ENCODE measurements around the gene LRRK1. TPM values are rescaled to one million over a fixed set of nuclear protein-coding genes. Genes with fewer than 3 reads are reported as not detected.
"Not testable (repeated sequence)": the region's sequence is repeated elsewhere in the genome, so short reads cannot be mapped to it uniquely, and the experiment has no call there.

The LRRK1 gene
- total RNA-seq, 1 donor = 5.5 TPM

DNA sequence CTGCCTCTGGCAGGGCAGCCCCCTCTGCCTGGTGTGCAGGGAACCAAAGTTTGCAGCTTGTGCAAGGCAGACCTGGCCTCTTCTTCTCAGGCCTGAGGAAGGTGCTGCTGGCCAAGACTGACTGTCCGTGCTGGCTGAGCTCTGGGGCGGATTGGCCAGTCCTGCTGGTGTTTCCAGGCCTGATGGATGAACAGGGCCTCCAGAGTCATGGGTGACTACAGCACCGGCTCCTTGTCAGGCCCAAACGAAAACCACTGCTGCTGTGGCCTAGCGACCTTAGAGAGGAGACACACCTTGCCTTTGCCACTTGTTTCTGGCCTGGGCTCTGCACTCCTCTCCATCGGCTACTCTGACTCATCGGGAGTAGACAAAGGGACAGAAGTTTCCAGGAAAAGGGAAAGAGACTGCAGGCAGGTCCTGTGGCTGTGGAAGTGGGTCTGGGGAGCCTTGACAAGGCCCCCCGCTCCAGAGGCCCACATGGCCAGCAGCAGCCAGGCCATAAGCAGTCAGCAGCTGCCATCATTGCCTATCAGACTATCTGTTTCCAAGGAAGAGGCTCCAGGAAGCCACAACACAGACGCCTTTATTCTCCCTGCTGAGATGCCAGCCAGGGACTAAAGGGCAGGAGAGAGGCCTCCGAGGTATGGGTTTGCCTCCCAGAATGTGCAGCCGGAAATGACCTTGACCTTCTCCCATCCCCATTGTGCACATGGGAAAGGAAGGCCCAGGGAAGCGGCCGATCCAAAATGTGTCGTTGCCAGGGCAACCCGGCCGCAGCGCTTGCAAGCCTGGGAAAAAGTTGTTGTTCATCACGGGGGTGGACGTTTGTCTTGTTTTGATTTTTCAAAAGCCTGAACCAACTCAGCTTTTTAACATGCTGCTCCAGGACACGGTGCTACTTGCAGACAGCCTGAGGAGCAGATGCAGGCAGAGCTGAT, 172.2 kb downstream of the LRRK1 start:
- no peaks in the 10 kb centered on the region for H3K9me3 ChIP-seq (ENCODE audit: low read depth, low read length)
- no peak overlapping the region for H3K4me3 ChIP-seq (ENCODE audit: low read length)
- H3K27me3 ChIP-seq (ENCODE audit: insufficient read depth, low read length) = no peaks in the 10 kb centered on the region
- peaks cover 4% of the 10 kb centered on the region for H3K4me1 ChIP-seq (ENCODE audit: insufficient read depth, low read length)

DNA sequence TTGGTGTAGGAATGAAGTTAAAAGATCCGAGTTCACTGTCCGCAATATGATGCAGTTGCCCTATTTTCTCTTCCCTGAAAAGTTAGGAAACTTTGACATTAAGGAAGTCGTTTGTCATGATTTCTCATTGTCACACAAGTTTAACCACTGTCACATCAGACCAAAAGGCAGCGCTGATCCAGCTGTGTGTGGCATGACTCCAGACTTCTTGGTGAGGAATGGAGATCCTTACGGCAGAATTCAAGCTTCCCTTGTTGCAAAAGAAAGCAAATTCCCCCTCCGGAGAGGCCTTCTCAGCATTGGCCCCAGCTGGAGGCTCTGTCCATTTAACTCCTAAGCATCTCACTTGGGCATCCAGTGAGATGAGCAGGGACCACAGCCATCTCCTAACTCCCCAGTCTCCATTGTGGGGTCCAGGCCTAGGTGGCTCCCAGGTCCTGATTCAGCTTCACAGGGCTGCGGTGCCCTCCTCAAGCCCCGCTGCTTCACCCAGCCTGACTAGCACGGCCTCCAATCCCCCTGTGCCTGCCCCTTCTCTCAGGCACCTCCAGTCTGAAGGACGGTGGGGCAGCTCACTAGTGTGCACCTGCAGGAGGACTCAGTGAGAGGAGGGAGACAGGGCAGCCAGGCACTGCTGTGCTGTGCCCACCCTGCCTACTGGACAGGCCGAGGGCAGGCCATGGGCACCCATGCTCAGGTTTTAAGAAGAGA, 173.2 kb downstream of the LRRK1 start:
- H3K9me3 ChIP-seq (ENCODE audit: low read depth, low read length) = no peaks in the 10 kb centered on the region
- H3K4me3 ChIP-seq (ENCODE audit: low read length) = no peak overlapping the region
- peaks cover 4% of the 10 kb centered on the region for H3K4me1 ChIP-seq (ENCODE audit: insufficient read depth, low read length)
- H3K27me3 ChIP-seq (ENCODE audit: insufficient read depth, low read length) = no peaks in the 10 kb centered on the region

DNA sequence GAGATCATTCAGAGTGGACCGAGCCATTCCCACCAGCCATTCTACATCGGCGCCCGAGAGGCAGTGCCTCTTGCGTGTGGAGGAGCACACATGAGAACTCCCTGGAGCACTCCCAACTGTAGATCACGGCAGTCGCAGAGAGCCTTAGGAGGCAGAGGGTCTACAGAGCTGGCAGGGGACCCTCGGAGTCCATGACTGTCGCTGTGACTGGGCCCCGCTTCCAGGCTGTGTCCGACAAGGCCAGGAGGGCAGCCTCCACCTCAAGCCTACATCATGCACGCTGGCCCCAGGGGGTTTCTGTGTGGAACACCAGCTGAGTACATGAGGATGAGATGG, 173.7 kb downstream of the LRRK1 start:
- no peak overlapping the region for H3K4me3 ChIP-seq (ENCODE audit: low read length)
- H3K4me1 ChIP-seq (ENCODE audit: insufficient read depth, low read length) = peaks cover 4% of the 10 kb centered on the region
- no peaks in the 10 kb centered on the region for H3K9me3 ChIP-seq (ENCODE audit: low read depth, low read length)
- no peaks in the 10 kb centered on the region for H3K27me3 ChIP-seq (ENCODE audit: insufficient read depth, low read length)

DNA sequence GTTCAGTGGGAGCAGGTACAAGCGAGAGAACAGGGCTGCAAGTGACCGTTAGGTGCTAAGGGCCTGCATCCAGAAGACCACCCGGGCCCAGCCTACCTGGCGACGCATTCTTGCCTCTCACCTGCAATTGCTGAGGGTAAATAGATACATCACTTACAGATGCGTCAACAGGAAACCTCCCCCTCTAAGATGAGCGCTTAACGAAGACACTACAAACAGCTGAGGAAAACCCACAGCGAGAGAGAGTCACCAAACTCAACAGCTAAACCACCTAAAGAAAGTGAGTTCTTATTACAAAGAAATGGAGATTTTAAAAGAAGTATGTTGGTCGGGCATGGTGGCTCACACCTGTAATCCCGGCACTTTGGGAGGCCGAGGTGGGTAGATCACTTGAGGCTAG, 174.8 kb downstream of the LRRK1 start:
- no peaks in the 10 kb centered on the region for H3K9me3 ChIP-seq (ENCODE audit: low read depth, low read length)
- no peaks in the 10 kb centered on the region for H3K27me3 ChIP-seq (ENCODE audit: insufficient read depth, low read length)
- H3K4me1 ChIP-seq (ENCODE audit: insufficient read depth, low read length) = peaks cover 2% of the 10 kb centered on the region
- no peak overlapping the region for H3K4me3 ChIP-seq (ENCODE audit: low read length)

DNA sequence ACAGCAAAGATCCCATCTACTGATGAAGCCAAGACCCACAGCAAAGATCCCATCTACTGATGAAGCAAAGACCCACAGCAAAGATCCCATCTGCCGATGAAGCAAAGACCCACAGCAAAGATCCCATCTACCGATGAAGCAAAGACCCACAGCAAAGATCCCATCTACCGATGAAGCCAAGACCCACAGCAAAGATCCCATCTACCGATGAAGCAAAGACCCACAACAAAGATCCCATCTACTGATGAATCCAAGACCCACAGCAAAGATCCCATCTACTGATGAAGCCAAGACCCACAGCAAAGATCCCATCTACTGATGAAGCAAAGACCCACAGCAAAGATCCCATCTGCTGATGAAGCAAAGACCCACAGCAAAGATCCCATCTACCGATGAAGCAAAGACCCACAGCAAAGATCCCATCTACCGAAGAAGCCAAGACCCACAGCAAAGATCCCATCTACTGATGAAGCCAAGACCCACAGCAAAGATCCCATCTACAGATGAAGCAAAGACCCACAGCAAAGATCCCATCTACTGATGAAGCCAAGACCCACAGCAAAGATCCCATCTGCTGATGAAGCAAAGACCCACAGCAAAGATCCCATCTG, 176.7 kb downstream of the LRRK1 start:
- not testable (repeated sequence) for H3K4me3 ChIP-seq (ENCODE audit: low read length); H3K4me1 ChIP-seq (ENCODE audit: insufficient read depth, low read length); H3K9me3 ChIP-seq (ENCODE audit: low read depth, low read length); H3K27me3 ChIP-seq (ENCODE audit: insufficient read depth, low read length)

DNA sequence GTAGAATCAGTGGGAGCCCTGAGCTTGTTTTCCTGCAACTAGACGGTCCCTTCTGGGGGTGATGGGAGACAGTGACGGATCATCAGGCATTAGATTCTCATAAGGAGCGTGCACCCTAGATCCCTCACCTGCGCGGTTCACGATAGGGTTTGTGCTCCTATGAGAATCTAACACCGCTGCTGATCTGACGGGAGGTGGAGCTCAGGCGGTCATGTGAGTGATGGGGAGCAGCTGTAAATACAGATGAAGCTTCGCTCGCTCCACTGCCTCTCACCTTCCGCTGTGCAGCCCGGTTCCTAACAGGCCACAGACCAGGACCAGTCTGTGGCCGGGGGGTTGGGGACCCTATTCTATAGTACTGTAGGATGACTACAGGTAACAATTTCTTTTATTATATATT, 178.0 kb downstream of the LRRK1 start:
- H3K4me3 ChIP-seq (ENCODE audit: low read length) = no peak overlapping the region
- no peaks in the 10 kb centered on the region for H3K27me3 ChIP-seq (ENCODE audit: insufficient read depth, low read length)
- no peaks in the 10 kb centered on the region for H3K9me3 ChIP-seq (ENCODE audit: low read depth, low read length)
- no peaks in the 10 kb centered on the region for H3K4me1 ChIP-seq (ENCODE audit: insufficient read depth, low read length)

DNA sequence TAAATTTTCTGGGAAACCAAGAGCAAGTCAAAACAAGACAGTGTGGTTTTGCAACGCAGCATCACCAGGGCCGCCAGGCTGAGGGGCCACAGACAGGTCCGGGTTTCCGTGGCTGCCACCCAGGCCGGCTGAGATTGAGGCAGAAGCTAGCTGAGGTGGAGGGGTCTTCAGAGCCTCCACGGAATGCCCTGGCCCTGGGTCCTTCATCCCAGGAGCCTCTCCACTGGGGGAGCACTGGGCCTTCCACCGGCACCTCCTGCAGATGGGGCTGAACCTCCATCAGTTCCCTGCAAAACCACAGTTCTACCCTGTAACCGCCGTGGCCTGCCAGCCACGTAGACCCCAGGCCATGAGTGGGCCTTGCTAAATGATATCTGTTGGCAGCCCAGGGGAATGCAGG, 180.0 kb downstream of the LRRK1 start:
- no peaks in the 10 kb centered on the region for H3K9me3 ChIP-seq (ENCODE audit: low read depth, low read length)
- no peak overlapping the region for H3K4me3 ChIP-seq (ENCODE audit: low read length)
- H3K27me3 ChIP-seq (ENCODE audit: insufficient read depth, low read length) = no peaks in the 10 kb centered on the region
- no peaks in the 10 kb centered on the region for H3K4me1 ChIP-seq (ENCODE audit: insufficient read depth, low read length)

DNA sequence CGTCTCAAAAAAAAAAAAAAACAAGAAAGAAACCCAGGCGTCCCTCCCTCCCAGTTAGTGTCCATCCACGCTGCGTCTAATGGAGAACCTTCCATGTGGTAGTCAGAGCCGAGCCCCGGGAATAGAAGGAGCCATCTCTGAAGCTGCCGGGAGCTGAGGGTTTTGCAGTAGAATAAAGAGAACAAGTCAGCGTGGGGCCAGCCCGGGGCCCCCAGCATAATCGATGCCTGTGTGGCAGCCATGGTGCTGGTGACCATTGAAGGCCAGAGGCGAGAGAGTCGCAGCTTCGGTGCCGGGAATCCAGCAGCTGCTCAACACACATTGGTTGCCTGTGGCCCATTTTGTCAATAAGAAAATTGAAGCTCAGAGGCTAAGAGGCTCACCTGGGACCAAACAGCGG, 181.0 kb downstream of the LRRK1 start:
- no peak overlapping the region for H3K4me3 ChIP-seq (ENCODE audit: low read length)
- H3K4me1 ChIP-seq (ENCODE audit: insufficient read depth, low read length) = no peaks in the 10 kb centered on the region
- no peaks in the 10 kb centered on the region for H3K27me3 ChIP-seq (ENCODE audit: insufficient read depth, low read length)
- no peaks in the 10 kb centered on the region for H3K9me3 ChIP-seq (ENCODE audit: low read depth, low read length)

DNA sequence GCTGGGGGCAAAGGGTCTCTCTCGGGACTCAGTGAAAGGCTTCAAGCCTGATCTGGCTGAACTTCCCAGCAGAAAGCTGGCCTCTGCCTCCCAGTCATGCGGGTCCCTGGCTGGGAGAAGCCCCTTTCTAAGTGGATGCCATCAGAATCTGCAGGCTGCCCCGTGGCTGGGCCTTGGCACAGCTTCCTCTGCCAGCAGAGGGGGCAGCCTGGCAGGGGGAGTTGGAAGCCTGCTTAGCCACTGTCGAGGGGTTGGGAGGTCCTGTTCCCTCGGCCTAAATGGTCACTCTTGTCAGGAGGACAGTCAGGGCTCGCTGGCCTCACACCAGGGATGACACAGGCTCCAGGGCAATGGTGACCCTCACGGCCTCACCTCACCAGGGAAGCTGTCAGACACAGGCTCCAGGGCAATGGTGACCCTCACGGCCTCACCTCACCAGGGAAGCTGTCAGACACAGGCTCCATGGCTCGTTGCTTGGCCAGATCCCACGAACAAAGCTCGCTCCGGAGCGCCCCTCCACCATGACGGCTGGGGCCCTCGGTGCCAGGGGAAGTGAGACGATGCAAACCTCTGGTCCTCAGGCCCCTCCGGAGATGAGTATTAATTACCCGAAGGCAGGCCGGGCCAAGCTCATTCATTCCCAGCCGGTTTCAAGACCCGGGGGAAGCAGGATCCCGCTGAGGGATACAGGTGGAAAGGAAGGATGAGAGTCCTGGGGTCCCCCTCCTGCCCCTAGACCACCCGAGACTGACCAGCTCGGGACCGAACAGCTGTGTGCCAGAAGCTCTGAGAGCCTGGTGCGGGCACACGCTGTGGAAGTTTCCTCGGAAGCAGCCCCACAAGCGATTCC, 181.7 kb downstream of the LRRK1 start:
- no peak overlapping the region for H3K4me3 ChIP-seq (ENCODE audit: low read length)
- H3K27me3 ChIP-seq (ENCODE audit: insufficient read depth, low read length) = no peaks in the 10 kb centered on the region
- no peaks in the 10 kb centered on the region for H3K4me1 ChIP-seq (ENCODE audit: insufficient read depth, low read length)
- H3K9me3 ChIP-seq (ENCODE audit: low read depth, low read length) = no peaks in the 10 kb centered on the region

DNA sequence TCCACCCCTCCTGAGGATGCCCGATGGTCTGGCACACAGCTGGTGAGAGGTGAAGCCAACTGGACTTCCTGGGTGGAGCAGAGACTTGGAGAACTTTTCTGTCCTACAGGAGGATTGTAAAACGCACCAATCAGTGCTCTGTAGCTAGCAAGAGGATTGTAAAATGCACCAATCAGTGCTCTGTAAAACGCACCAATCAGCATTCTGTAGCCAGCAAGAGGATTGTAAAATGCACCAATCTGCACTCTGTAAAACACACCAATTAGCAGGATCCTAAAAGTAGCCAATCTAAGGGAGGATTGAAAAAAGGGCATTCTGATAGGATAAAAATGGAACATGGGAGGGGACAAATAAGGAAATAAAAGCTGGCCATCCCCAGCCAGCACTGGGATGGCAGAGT, 182.5 kb downstream of the LRRK1 start:
- no peaks in the 10 kb centered on the region for H3K4me1 ChIP-seq (ENCODE audit: insufficient read depth, low read length)
- H3K9me3 ChIP-seq (ENCODE audit: low read depth, low read length) = no peaks in the 10 kb centered on the region
- H3K4me3 ChIP-seq (ENCODE audit: low read length) = no peak overlapping the region
- H3K27me3 ChIP-seq (ENCODE audit: insufficient read depth, low read length) = no peaks in the 10 kb centered on the region

DNA sequence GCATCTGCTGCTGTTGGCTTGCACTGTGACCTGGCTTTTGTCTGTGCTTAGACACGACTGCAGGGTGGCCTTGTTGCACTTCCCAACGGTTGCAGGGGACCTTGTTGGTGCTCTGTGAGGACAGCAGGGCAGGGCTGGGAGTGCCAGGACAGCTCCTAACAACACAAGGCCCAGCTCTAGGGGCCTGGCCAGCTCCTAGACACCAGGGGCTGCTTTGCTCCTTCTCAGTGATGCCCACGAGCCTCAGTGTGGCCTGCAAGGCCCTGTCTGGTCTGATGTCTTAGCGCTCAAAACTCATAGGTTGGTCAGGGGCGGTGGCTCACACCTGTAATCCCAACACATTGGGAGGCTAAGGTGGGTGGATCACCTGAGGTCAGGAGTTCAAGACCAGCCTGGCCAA, 183.6 kb downstream of the LRRK1 start:
- Histone ChIP-seq H3K27me3 (ENCODE audit: insufficient read depth, low read length) (no peaks in the 10 kb centered on the region), H3K9me3 (ENCODE audit: low read depth, low read length) (no peaks in the 10 kb centered on the region), H3K4me3 (ENCODE audit: low read length) (no peak overlapping the region), H3K4me1 (ENCODE audit: insufficient read depth, low read length) (no peaks in the 10 kb centered on the region)

DNA sequence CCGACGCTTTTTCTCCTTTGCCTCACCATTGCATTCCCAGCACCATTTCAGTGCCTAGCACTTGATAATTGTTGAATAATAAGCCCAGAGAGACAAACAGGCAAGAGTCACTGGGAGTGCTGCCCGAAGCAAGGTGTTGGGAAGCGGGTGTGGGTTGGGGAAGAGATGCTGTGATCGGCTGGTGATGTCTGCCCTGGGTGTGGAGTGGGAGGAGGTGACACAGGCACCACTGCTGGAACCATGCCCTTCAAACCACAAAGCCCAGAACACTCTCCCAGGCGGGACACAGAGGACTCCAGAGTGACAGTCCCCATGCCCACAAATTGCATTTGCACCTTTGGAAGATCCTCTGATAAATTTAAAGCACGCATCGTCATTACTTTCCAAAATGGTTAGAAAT, 184.4 kb downstream of the LRRK1 start:
- Histone ChIP-seq H3K9me3 (ENCODE audit: low read depth, low read length) (no peaks in the 10 kb centered on the region), H3K4me1 (ENCODE audit: insufficient read depth, low read length) (no peaks in the 10 kb centered on the region)

DNA sequence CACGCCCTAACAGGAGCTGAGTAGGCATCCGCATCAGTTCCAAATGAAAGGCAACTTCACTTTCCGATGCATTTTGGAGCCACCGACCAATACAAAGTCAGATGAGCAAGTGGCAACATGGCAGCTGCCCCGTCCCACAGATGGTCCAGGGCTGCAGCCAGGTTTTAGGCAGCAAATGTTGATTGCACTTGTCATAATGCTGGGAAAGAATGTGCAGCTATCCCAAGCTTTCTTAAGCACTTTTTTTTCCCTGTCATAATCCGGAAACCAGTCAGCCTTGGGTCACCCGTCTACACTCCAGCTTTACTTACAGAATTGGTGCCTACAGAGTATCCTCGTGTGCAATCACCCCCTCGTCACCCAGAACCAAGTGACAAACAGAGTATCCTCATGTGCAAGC, 185.0 kb downstream of the LRRK1 start:
- Histone ChIP-seq H3K4me1 (ENCODE audit: insufficient read depth, low read length) (no peaks in the 10 kb centered on the region), H3K4me3 (ENCODE audit: low read length) (no peak overlapping the region), H3K9me3 (ENCODE audit: low read depth, low read length) (no peaks in the 10 kb centered on the region), H3K27me3 (ENCODE audit: insufficient read depth, low read length) (no peaks in the 10 kb centered on the region)

More for the DNA sequence above, 184.4 kb downstream of the LRRK1 start:
- H3K4me3 ChIP-seq (ENCODE audit: low read length) = no peak overlapping the region
- H3K27me3 ChIP-seq (ENCODE audit: insufficient read depth, low read length) = no peaks in the 10 kb centered on the region

DNA sequence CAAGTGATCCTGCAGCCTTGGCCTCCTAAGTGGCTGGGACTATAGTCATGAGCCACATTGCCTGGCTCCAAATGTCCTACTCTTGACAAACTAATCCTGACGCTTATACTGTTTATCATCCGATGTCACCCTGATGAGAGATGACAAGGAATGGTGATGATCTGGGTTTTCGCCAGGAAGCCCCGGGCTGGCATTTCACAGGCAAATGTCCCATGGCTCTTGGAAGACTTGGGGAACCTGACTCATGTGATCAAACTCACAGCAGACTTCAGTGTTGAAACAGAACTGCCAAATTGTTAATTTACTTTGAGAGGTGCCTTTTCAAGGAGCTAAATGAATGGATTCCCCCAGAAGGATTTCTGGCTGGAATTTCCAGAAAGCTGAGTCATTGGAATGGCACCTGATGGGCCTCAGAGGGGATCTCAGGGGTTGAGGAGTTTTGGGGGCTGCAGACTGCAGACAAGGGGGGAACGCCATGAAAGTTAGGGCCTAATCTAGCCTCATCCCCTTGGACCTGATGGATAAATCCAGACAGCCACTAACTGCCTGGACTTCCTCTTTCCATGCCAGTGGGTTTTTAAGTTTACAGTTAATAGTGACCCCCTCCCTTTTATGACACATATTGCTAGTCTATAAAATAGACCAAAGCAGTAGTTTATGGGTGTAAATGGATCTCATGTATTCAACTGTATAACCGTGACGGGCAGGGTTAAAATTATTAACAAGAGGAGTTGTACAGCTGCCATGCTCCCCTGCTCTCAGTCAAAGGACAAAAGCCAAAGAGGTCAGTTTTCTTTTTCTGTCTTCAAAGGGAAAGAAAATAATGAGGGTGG, 186.1 kb downstream of the LRRK1 start:
- H3K9me3 ChIP-seq (ENCODE audit: low read depth, low read length) = no peaks in the 10 kb centered on the region
- no peak overlapping the region for H3K4me3 ChIP-seq (ENCODE audit: low read length)
- no peaks in the 10 kb centered on the region for H3K27me3 ChIP-seq (ENCODE audit: insufficient read depth, low read length)
- H3K4me1 ChIP-seq (ENCODE audit: insufficient read depth, low read length) = no peaks in the 10 kb centered on the region
